HL-60 (cell line): ENCODE data around the gene EAPP.

Source experiments
- CTCF ChIP-seq: IDR thresholded peaks from one replicate; pipeline ENCODE4 v1.5.1; 2011; ENCODE audit warnings: low read length, control low read depth, inconsistent platforms; ENCODE audit not compliant: insufficient read depth
- GABPA ChIP-seq: IDR thresholded peaks from 2 replicates; pipeline ENCODE4 v1.6.1; 2012; ENCODE audit warnings: low read depth
- POLR2AphosphoS5 ChIP-seq: IDR thresholded peaks from 2 replicates; pipeline ENCODE4 v1.6.1; 2012; ENCODE audit warnings: low read depth

- TF ChIP-seq CTCF (no peak), POLR2AphosphoS5 (no peak), GABPA (no peak)
These were observed 2.4 kb downstream of the EAPP start for GRCh38 chr14:34536951-34537676.
